ENCODE data around the gene NFIA.

Gene NFIA

GRCh38 chr1:61386770-61387169 lies 304.4 kb downstream of the NFIA start:
- DNase-seq, result no peak

- no peak for DNase-seq
Observed at GRCh38 chr1:61387829-61388228, 305.5 kb downstream of the NFIA start.

- no peak for DNase-seq
Observed at GRCh38 chr1:61388566-61388965, 306.2 kb downstream of the NFIA start.

- DNase-seq, result no peak
Observed at GRCh38 chr1:61389194-61389925, 307.0 kb downstream of the NFIA start.

- no peak for DNase-seq
Observed at GRCh38 chr1:61389926-61390845, 307.8 kb downstream of the NFIA start.

- no peak for DNase-seq
Observed at GRCh38 chr1:61391730-61392129, 309.4 kb downstream of the NFIA start.

- DNase-seq, result no peak
Observed at GRCh38 chr1:61392409-61393242, 310.3 kb downstream of the NFIA start.

- DNase-seq, result no peak
Observed at GRCh38 chr1:61393575-61393974, 311.2 kb downstream of the NFIA start.

- DNase-seq, result no peak
Observed at GRCh38 chr1:61395146-61395800, 312.9 kb downstream of the NFIA start.

- no peak for DNase-seq
Observed at GRCh38 chr1:61397495-61397894, 315.1 kb downstream of the NFIA start.

GRCh38 chr1:61397935-61398334 lies 315.6 kb downstream of the NFIA start:
- DNase-seq, result no peak

GRCh38 chr1:61399199-61399598 lies 316.8 kb downstream of the NFIA start:
- no peak for DNase-seq

GRCh38 chr1:61400131-61400770 lies 317.9 kb downstream of the NFIA start:
- DNase-seq, result no peak

GRCh38 chr1:61400997-61401396 lies 318.6 kb downstream of the NFIA start:
- DNase-seq, result no peak

- no peak for DNase-seq
Observed at GRCh38 chr1:61403679-61404596, 321.6 kb downstream of the NFIA start.

- DNase-seq, result no peak
Observed at GRCh38 chr1:61404597-61405376, 322.4 kb downstream of the NFIA start.

GRCh38 chr1:61406467-61406866 lies 324.1 kb downstream of the NFIA start:
- DNase-seq, result no peak

GRCh38 chr1:61412601-61413000 lies 330.2 kb downstream of the NFIA start:
- no peak for DNase-seq

- no peak for DNase-seq
Observed at GRCh38 chr1:61419196-61419595, 336.8 kb downstream of the NFIA start.

- no peak for DNase-seq
Observed at GRCh38 chr1:61419657-61420056, 337.3 kb downstream of the NFIA start.

All from CD4-positive, alpha-beta T cell treated with Interleukin-10 for 1 hour (primary cell).